ENCODE results near the gene RMI2.

- TF ChIP-seq, protein P1, sequence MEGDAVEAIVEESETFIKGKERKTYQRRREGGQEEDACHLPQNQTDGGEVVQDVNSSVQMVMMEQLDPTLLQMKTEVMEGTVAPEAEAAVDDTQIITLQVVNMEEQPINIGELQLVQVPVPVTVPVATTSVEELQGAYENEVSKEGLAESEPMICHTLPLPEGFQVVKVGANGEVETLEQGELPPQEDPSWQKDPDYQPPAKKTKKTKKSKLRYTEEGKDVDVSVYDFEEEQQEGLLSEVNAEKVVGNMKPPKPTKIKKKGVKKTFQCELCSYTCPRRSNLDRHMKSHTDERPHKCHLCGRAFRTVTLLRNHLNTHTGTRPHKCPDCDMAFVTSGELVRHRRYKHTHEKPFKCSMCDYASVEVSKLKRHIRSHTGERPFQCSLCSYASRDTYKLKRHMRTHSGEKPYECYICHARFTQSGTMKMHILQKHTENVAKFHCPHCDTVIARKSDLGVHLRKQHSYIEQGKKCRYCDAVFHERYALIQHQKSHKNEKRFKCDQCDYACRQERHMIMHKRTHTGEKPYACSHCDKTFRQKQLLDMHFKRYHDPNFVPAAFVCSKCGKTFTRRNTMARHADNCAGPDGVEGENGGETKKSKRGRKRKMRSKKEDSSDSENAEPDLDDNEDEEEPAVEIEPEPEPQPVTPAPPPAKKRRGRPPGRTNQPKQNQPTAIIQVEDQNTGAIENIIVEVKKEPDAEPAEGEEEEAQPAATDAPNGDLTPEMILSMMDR (IDR thresholded peaks at IDR 0.05 in 2 of 3, conservative IDR thresholded peaks at IDR 0.05 in 1 of 3; ENCODE audit: insufficient read depth in 2 of 3, low read depth in 1 of 3, low read length in 3 of 3), result no peak
- 0 out of 2 replicates have a peak, but pooled peaks have one; percentile 8 for TF ChIP-seq KLF6 (CRISPR knock-in tag; IDR thresholded peaks at IDR 0.05; ENCODE audit: borderline replicate concordance)
- TF ChIP-seq CEBPB (tag; IDR thresholded peaks at IDR 0.05), result no peak
Measured at GRCh38 chr16:11312718-11313492, 32.4 kb upstream of the RMI2 start.
